NCI-H1694 treated with DMSO at 0.1 percent for 48 hours (cell line): ENCODE data around the gene METTL6.
A peak's percentile ranks its signal among the peaks of the same experiment; 100 is the strongest.
"Not testable (repeated sequence)": the region's sequence is repeated elsewhere in the genome, so short reads cannot be mapped to it uniquely, and the experiment has no call there.

Experiments
- DNase-seq: peaks from one replicate; lab custom pipeline; 2025; lab: John Stamatoyannopoulos, UW

The METTL6 gene

GRCh38 chr3:15451216-15452113 is 24.1 kb upstream of the METTL6 start:
- no peak for DNase-seq

- no peak for DNase-seq
These were observed 23.3 kb upstream of the METTL6 start for GRCh38 chr3:15450438-15451215.

GRCh38 chr3:15449489-15450224 is 22.3 kb upstream of the METTL6 start:
- no peak for DNase-seq

GRCh38 chr3:15443826-15444524 is 16.6 kb upstream of the METTL6 start:
- DNase-seq: no peak

- DNase-seq: no peak
These were observed 13.5 kb upstream of the METTL6 start for GRCh38 chr3:15440891-15441290.

GRCh38 chr3:15439476-15439875 is 12.1 kb upstream of the METTL6 start:
- DNase-seq: no peak

- DNase-seq: no peak
These were observed 11.6 kb upstream of the METTL6 start for GRCh38 chr3:15438983-15439382.

- no peak for DNase-seq
These were observed 8.9 kb upstream of the METTL6 start for GRCh38 chr3:15436246-15436645.

GRCh38 chr3:15434756-15435155 is 7.4 kb upstream of the METTL6 start:
- DNase-seq: no peak

- no peak for DNase-seq
These were observed 6.2 kb upstream of the METTL6 start for GRCh38 chr3:15433531-15433930.

GRCh38 chr3:15431256-15431837 is 4.0 kb upstream of the METTL6 start:
- no peak for DNase-seq

GRCh38 chr3:15430624-15431023 is 3.3 kb upstream of the METTL6 start:
- no peak for DNase-seq

- no peak for DNase-seq
These were observed 1.7 kb upstream of the METTL6 start for GRCh38 chr3:15429080-15429479.

- no peak for DNase-seq
These were observed 1.2 kb upstream of the METTL6 start for GRCh38 chr3:15428539-15428938.

- no peak for DNase-seq
These were observed 637 bp upstream of the METTL6 start for GRCh38 chr3:15427981-15428380.

- no peak for DNase-seq
These were observed 695 bp downstream of the METTL6 start for GRCh38 chr3:15426579-15427118.

- DNase-seq: no peak
These were observed 6.5 kb downstream of the METTL6 start for GRCh38 chr3:15420871-15421270.

GRCh38 chr3:15410966-15411365 is 16.4 kb downstream of the METTL6 start:
- DNase-seq: not testable (repeated sequence)

- DNase-seq: no peak
These were observed 17.6 kb downstream of the METTL6 start for GRCh38 chr3:15409774-15410173.

- no peak for DNase-seq
These were observed 18.1 kb downstream of the METTL6 start for GRCh38 chr3:15409239-15409638.

- peak; percentile 37 for DNase-seq
These were observed 21.8 kb downstream of the METTL6 start for GRCh38 chr3:15405448-15406050.
